Choroid plexus epithelial cell (primary cell): ENCODE data around the gene KCNA3.

Experiments
- DNase-seq: peaks from one replicate; pipeline ENCODE4 v3.0.0-alpha.2; 2010; ENCODE audit warnings: low read depth
- H3K4me3 ChIP-seq: 2 replicates; pipeline ENCODE4 v1.5.1; 2011; ENCODE audit warnings: low read depth, mild to moderate bottlenecking, control low read depth, low read length, moderate library complexity
- CTCF ChIP-seq: conservative IDR thresholded peaks from 2 replicates; pipeline ENCODE4 v1.5.1; 2011; ENCODE audit warnings: low read depth, mild to moderate bottlenecking, control low read depth, inconsistent platforms, low read length, moderate library complexity

KCNA3 gene

GRCh38 chr1:110645211-110645610 is 29.5 kb downstream of the KCNA3 start:
- TF ChIP-seq CTCF, result no peak
- H3K4me3 ChIP-seq, result no peak overlapping the region
- DNase-seq, result no peak

- no peak overlapping the region for H3K4me3 ChIP-seq
- no peak for TF ChIP-seq CTCF
- DNase-seq, result no peak
These were observed 30.8 kb downstream of the KCNA3 start for GRCh38 chr1:110643879-110644472.

GRCh38 chr1:110639724-110640386 is 34.9 kb downstream of the KCNA3 start:
- no peak for DNase-seq
- H3K4me3 ChIP-seq, result no peak overlapping the region
- no peak for TF ChIP-seq CTCF

- no peak for TF ChIP-seq CTCF
- no peak overlapping the region for H3K4me3 ChIP-seq
- no peak for DNase-seq
These were observed 36.2 kb downstream of the KCNA3 start for GRCh38 chr1:110638556-110638955.

GRCh38 chr1:110638058-110638457 is 36.7 kb downstream of the KCNA3 start:
- H3K4me3 ChIP-seq, result no peak overlapping the region
- TF ChIP-seq CTCF, result no peak
- no peak for DNase-seq

GRCh38 chr1:110637475-110637874 is 37.3 kb downstream of the KCNA3 start:
- H3K4me3 ChIP-seq, result no peak overlapping the region
- no peak for DNase-seq
- TF ChIP-seq CTCF, result no peak
